B cell (primary cell): ENCODE measurements around the gene UPB1. TPM values are rescaled to one million over a fixed set of nuclear protein-coding genes. Genes with fewer than 3 reads are reported as not detected.
A peak's percentile ranks its signal among the peaks of the same experiment; 100 is the strongest.

Experiments used
- ATAC-seq: fragments of 200-7000 bp; cut with Tn5 transposase; one replicate; pipeline ENCODE4 v1.10.0; 2021; ENCODE audit warnings: low read depth, mild to moderate bottlenecking, moderate number of reproducible peaks, moderate library complexity
- CTCF ChIA-PET: fragments of 350-600 bp; sonication (Branson Sonifier 250); formaldehyde crosslinking; loops from one replicate; lab custom pipeline; 2021; ENCODE audit warnings: antibody characterized with exemption, inconsistent platforms; lab: Charles Lee
- POLR2A ChIA-PET: fragments of 350-600 bp; sonication (Branson Sonifier 250); formaldehyde crosslinking; loops from one replicate; lab custom pipeline; 2021; ENCODE audit warnings: antibody characterized with exemption; lab: Charles Lee
- DNase-seq: peaks from one replicate; pipeline ENCODE4 v3.0.0; 2013
- H2AFZ ChIP-seq: 2 replicates; pipeline ENCODE4 v1.6.1; 2012; ENCODE audit warnings: mild to moderate bottlenecking, low read depth, low read length; ENCODE audit not compliant: insufficient read depth, poor library complexity, severe bottlenecking
- H3K27ac ChIP-seq, 2 donors: 1 replicate in 1 of 2; 2 replicates in 1 of 2; pipeline ENCODE4 v1.5.1; 2012 to 2013; ENCODE audit warnings: low read length in 2 of 2, mild to moderate bottlenecking in 2 of 2, moderate library complexity in 1 of 2
- H3K27me3 ChIP-seq, 4 experiments: fragments of 200-600 bp in 1 of 4; sonication (generic) in 1 of 4; replicated peaks in 1 of 4; 1 replicate in 2 of 4; 2 replicates in 2 of 4; pipeline versions ENCODE4 v1.6.1 to v1.7.0; 2013 to 2016; ENCODE audit warnings: low read length in 3 of 4, mild to moderate bottlenecking in 2 of 4, mixed read lengths in 1 of 4, moderate library complexity in 1 of 4; ENCODE audit not compliant: insufficient read depth in 4 of 4, control insufficient read depth in 3 of 4; ENCODE audit errors: control extremely low read depth in 1 of 4
- H3K36me3 ChIP-seq, 2 experiments: replicated peaks in 1 of 2; 1 replicate in 1 of 2; 2 replicates in 1 of 2; pipeline versions ENCODE4 v1.6.1 to v1.7.1; 2013; ENCODE audit warnings: low read length in 1 of 2; ENCODE audit not compliant: insufficient read depth in 2 of 2, control insufficient read depth in 1 of 2; ENCODE audit errors: control extremely low read depth in 1 of 2, extremely low read depth in 1 of 2
- H3K4me1 ChIP-seq, 2 donors: fragments of 200-600 bp in 1 of 2; sonication (generic) in 1 of 2; 1 replicate in 1 of 2; 2 replicates in 1 of 2; pipeline versions ENCODE4 v1.5.1 to v1.6.1; 2013 to 2017; ENCODE audit warnings: low read length in 2 of 2; ENCODE audit not compliant: control insufficient read depth in 2 of 2, insufficient read depth in 2 of 2
- H3K4me2 ChIP-seq: replicated peaks from 2 replicates; pipeline ENCODE3; 2012; ENCODE audit warnings: mild to moderate bottlenecking, low read depth, low read length; ENCODE audit not compliant: poor library complexity, severe bottlenecking
- H3K4me3 ChIP-seq, 5 experiments: fragments of 200-600 bp in 1 of 5; sonication (generic) in 1 of 5; 1 replicate in 3 of 5; 2 replicates in 2 of 5; pipeline versions ENCODE4 v1.5.1 to v1.7.0; 2011 to 2016; ENCODE audit warnings: low read length in 4 of 5, mild to moderate bottlenecking in 4 of 5, low read depth in 2 of 5, control low read depth in 1 of 5, moderate library complexity in 1 of 5; ENCODE audit not compliant: insufficient read depth in 1 of 5; ENCODE audit errors: control extremely low read depth in 1 of 5, extremely low read depth in 1 of 5
- H3K79me2 ChIP-seq: fragments of 200-600 bp; sonication (generic); one replicate; pipeline ENCODE4 v1.6.0; 2016; ENCODE audit warnings: low read length; ENCODE audit not compliant: control insufficient read depth, insufficient read depth
- H3K9ac ChIP-seq: fragments of 200-600 bp; sonication (generic); 2 replicates; pipeline ENCODE4 v1.6.1; 2017; ENCODE audit warnings: mild to moderate bottlenecking, low read length, moderate library complexity
- H3K9me3 ChIP-seq, 3 donors: one replicate each; pipeline versions ENCODE4 v1.6.1 to v1.7.1; 2013; ENCODE audit warnings: low read length in 2 of 3; ENCODE audit not compliant: control insufficient read depth in 2 of 3, insufficient read depth in 1 of 3; ENCODE audit errors: control extremely low read depth in 1 of 3
- H4K20me1 ChIP-seq: 2 replicates; pipeline ENCODE4 v1.6.0; 2012; ENCODE audit warnings: mild to moderate bottlenecking, low read length; ENCODE audit not compliant: insufficient read depth, control insufficient read depth, poor library complexity, severe bottlenecking
- H3K27ac Mint-ChIP-seq: one replicate; pipeline ENCODE4 v1.8.0; 2021; ENCODE audit warnings: mixed read lengths
- H3K27me3 Mint-ChIP-seq: one replicate; pipeline ENCODE4 v1.8.0; 2021; ENCODE audit warnings: mixed read lengths
- H3K4me1 Mint-ChIP-seq: one replicate; pipeline ENCODE4 v1.8.0; 2021; ENCODE audit warnings: mixed read lengths
- H3K4me3 Mint-ChIP-seq: one replicate; pipeline ENCODE4 v1.8.0; 2021; ENCODE audit warnings: mixed read lengths
- H3K9me3 Mint-ChIP-seq: one replicate; pipeline ENCODE4 v1.8.0; 2022; ENCODE audit warnings: mixed read lengths; ENCODE audit not compliant: insufficient read depth
- CTCF ChIP-seq: fragments of 200-600 bp; IDR thresholded peaks from one replicate; pipeline ENCODE4 v1.8.0; 2022; ENCODE audit warnings: antibody characterized with exemption, mild to moderate bottlenecking
- EZH2 ChIP-seq: IDR thresholded peaks from 2 replicates; pipeline ENCODE4 v1.6.1; 2012; ENCODE audit warnings: borderline replicate concordance, low read depth, mild to moderate bottlenecking, moderate library complexity, low read length; ENCODE audit not compliant: insufficient read depth, poor library complexity, severe bottlenecking
- WGBS: methylation state at CpG from one replicate; pipeline ENCODE4 v1.1.5; 2013; ENCODE audit warnings: missing lambda C conversion rate; ENCODE audit not compliant: insufficient coverage; 5-methylcytosine and 5-hydroxymethylcytosine counted together
- intact Hi-C: fragments of 100-400 bp; cut with micrococcal nuclease; formaldehyde crosslinking; loops from one replicate; pipeline ENCODE4 v1.10.0; 2022
- polyA plus RNA-seq: library from polyadenylated mRNA; depleted of rRNA; stranded (reverse); fragments of >200 nt; gene quantifications from 2 replicates; pipeline ENCODE4 v1.2.3, GENCODE V29; 2012
- total RNA-seq, 2 donors: library from RNA; stranded (reverse); fragments of 120-200 nt in 1 of 2; gene quantifications; 1 replicate in 1 of 2; 2 replicates in 1 of 2; pipeline versions ENCODE4 v1.2.3 to v1.2.4, GENCODE V29; 2013 to 2022

UPB1 gene
- total and polyA plus RNA-seq, 2 donors (not counting 1 experiment from before 2014, with no cell fraction given) = 1.2 to 4.0 TPM

- Histone ChIP-seq H3K4me2 (peak overlapping the region; percentile 62), H3K9ac (no peak overlapping the region), H3K4me1 (peaks cover 17 to 39% of the 10 kb centered on the region in 2 donors), H2AFZ (no peak overlapping the region), H4K20me1 (peaks cover 87% of the 10 kb centered on the region), H3K27me3 (no peaks in the 10 kb centered on the region), H3K36me3 (peaks cover 2 to 92% of the 10 kb centered on the region in 2 experiments), H3K4me3 (no peak overlapping the region), H3K9me3 (no peaks in the 10 kb centered on the region), H3K27ac (peak overlapping the region in 1 of 2 donors; percentile 71), H3K79me2 (peaks cover 56% of the 10 kb centered on the region)
- ChIA-PET CTCF (no interaction called here), POLR2A (no interaction called here)
- Mint-ChIP-seq H3K27ac (peak overlapping the region; percentile 63), H3K4me1 (peaks cover 46% of the 10 kb centered on the region), H3K9me3 (no peaks in the 10 kb centered on the region), H3K4me3 (no peak overlapping the region), H3K27me3 (no peaks in the 10 kb centered on the region)
- intact Hi-C loops = no loop called here
- no peak for DNase-seq
- ATAC-seq = no peak
- TF ChIP-seq EZH2 = no peak
- no peak for TF ChIP-seq CTCF
- WGBS = 96% methylated on average over 7 of the region's 7 CpGs
These were observed 48.1 kb downstream of the UPB1 start for GRCh38 chr22:24543185-24543601.

DNA sequence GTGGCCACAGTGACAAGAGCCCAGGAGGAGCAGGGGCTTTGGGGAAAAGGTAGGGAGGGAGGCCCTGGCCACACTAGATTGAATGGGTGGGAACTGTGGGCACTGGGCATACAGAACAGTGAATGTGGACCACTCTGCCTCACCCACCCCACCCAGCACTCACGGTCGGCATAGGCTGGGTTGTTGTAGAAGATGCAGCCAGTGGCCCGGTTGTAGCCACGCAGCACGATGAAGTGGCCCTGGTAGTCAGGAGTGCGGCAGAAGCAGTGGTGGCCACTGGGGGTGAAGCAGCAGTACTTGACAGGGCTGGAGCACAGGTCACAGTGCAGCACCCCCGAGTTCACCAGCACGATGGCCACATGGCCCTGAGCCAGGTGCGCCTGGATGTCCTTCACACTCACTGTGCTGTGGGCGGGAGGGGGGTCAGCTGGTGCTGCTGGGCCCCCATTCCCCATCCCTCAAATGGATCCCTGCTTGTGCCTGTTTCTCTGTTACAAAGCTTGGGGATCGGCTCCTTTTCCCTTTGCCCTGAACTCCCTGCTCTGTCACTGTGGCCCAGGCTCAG lies 48.6 kb downstream of the UPB1 start:
- no peak overlapping the region for H3K9ac ChIP-seq
- peaks cover 17 to 41% of the 10 kb centered on the region in 2 donors for H3K4me1 ChIP-seq
- H3K27ac ChIP-seq = no peak overlapping the region
- DNase-seq (no peak), ATAC-seq (no peak)
- H3K4me1 Mint-ChIP-seq = peaks cover 51% of the 10 kb centered on the region
- no peak overlapping the region for H3K4me3 ChIP-seq
- H3K4me2 ChIP-seq = no peak overlapping the region
- H3K79me2 ChIP-seq = peaks cover 62% of the 10 kb centered on the region
- H3K36me3 ChIP-seq = peaks cover 2 to 92% of the 10 kb centered on the region in 2 experiments
- no peak for TF ChIP-seq CTCF
- TF ChIP-seq EZH2 = no peak
- H3K27ac Mint-ChIP-seq = no peak overlapping the region
- intact Hi-C loops = no loop called here
- H3K9me3 Mint-ChIP-seq = no peaks in the 10 kb centered on the region
- no peaks in the 10 kb centered on the region for H3K9me3 ChIP-seq
- H3K4me3 Mint-ChIP-seq = no peak overlapping the region
- no peaks in the 10 kb centered on the region for H3K27me3 ChIP-seq
- H3K27me3 Mint-ChIP-seq = no peaks in the 10 kb centered on the region
- no peak overlapping the region for H2AFZ ChIP-seq
- ChIA-PET CTCF (interaction anchor here (1.6 kb wide), 1 partner anchor 17 kb away, joined by 3 read pairs; no protein-coding TSS in a partner anchor), POLR2A (no interaction called here)
- H4K20me1 ChIP-seq = peaks cover 91% of the 10 kb centered on the region
- 92% methylated on average over 11 of the region's 11 CpGs for WGBS
